22Rv1 (cell line): ENCODE measurements around the gene SLC22A9.

Source experiments
- H3K27ac ChIP-seq: fragments of 450-650 bp; 2 replicates; pipeline ENCODE4 v1.5.1; 2017
- ZFX ChIP-seq: fragments of 450-650 bp; IDR thresholded peaks from 2 replicates; pipeline ENCODE4 v1.6.1; 2017; ENCODE audit warnings: antibody characterized with exemption, borderline replicate concordance
- TF ChIP-seq, protein P1 (sequence below): fragments of 450-650 bp; IDR thresholded peaks from 2 replicates; pipeline ENCODE4 v1.5.1; 2017; ENCODE audit warnings: mild to moderate bottlenecking

SLC22A9 gene

DNA sequence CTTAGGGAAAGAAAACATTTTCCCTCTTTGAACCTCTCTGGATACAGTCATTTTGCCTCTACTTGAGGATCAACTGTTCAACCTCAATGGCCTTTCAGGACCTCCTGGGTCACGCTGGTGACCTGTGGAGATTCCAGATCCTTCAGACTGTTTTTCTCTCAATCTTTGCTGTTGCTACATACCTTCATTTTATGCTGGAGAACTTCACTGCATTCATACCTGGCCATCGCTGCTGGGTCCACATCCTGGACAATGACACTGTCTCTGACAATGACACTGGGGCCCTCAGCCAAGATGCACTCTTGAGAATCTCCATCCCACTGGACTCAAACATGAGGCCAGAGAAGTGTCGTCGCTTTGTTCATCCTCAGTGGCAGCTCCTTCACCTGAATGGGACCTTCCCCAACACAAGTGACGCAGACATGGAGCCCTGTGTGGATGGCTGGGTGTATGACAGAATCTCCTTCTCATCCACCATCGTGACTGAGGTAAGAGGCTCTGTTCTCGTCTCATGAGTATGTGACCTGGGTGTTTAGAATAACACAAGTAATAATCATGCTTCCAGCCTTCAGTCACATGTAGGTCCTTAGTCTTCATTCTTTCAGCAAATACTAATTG lies 495 bp downstream of the SLC22A9 start:
- H3K27ac ChIP-seq: no peak overlapping the region
- TF ChIP-seq ZFX: no peak
- TF ChIP-seq, protein P1, sequence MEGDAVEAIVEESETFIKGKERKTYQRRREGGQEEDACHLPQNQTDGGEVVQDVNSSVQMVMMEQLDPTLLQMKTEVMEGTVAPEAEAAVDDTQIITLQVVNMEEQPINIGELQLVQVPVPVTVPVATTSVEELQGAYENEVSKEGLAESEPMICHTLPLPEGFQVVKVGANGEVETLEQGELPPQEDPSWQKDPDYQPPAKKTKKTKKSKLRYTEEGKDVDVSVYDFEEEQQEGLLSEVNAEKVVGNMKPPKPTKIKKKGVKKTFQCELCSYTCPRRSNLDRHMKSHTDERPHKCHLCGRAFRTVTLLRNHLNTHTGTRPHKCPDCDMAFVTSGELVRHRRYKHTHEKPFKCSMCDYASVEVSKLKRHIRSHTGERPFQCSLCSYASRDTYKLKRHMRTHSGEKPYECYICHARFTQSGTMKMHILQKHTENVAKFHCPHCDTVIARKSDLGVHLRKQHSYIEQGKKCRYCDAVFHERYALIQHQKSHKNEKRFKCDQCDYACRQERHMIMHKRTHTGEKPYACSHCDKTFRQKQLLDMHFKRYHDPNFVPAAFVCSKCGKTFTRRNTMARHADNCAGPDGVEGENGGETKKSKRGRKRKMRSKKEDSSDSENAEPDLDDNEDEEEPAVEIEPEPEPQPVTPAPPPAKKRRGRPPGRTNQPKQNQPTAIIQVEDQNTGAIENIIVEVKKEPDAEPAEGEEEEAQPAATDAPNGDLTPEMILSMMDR: no peak

DNA sequence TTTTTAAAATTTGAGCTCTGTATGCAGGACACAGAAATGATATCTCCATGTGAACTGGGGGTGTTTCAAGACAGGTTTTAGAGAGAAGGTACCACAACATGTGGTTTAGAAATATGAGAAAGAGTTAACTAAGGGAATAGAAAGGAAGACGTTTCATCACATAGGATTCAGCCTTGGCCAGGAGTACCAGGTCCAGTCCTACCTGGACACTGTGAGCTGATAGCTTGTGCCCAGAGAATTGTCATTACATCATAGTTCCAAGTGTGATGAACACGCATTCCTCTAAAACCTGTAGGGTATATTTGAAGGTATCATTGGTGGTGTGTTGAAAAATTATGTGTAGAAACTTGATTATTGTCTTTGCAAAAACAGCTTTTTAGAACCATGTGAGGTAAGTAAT lies 1.8 kb downstream of the SLC22A9 start:
- TF ChIP-seq, protein P1: no peak
- TF ChIP-seq ZFX: no peak
- H3K27ac ChIP-seq: no peak overlapping the region

DNA sequence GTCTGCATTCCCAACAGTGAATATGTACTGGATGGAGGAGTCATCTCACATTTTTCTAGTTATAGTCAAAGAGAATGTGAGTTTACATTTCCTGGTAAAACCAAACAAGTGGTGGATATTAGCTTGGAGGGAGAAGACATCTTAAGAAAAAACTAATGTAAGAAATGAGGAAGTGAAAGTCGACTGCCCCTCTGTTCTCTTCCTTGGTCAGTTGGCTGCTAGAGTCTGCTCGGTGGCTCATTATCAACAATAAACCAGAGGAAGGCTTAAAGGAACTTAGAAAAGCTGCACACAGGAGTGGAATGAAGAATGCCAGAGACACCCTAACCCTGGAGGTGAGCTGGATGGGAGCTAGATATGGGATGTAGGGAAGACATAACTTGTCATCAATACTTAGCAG lies 5.8 kb downstream of the SLC22A9 start:
- TF ChIP-seq, protein P1: no peak
- TF ChIP-seq ZFX: no peak
- H3K27ac ChIP-seq: no peak overlapping the region

DNA sequence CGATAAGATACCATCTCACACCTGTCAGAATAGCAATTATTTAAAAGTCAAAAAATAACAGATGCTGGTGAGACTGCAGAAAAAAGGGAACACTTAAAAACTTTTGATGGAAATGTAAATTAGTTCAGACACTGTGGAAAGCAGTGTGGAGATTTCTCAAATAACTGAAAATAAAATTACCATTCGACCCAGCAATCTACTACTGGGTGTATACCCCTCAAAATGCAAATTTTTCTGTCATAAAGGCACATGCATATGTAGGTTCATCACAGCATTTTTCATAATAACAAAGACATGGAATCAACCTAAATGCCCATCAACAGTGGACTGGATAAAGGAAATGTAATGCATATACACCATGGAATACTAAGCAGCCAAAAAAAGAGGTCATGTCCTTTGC lies 10.5 kb downstream of the SLC22A9 start:
- H3K27ac ChIP-seq: no peak overlapping the region
- TF ChIP-seq, protein P1: no peak
- TF ChIP-seq ZFX: no peak

DNA sequence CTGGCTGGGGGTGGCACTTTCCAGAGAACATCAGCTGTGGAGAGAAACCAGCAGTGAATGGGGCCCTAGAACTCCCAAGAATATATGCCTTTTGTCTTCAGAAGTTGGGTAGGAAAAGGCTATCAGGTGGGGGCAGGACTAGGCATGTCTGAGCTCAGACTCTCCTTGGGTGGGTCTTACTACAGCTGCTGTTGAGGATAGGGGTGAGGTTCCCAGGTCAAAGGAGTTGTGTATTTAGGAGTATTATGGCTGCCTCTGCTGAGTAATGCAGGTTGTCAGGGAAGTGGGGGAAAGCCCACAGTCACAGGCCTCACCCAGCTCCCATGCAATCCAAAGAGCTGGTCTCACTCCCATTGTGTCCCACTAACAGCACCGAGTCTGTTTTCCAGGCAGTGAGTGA lies 26.1 kb downstream of the SLC22A9 start:
- TF ChIP-seq, protein P1: no peak
- TF ChIP-seq ZFX: no peak
- no peak overlapping the region for H3K27ac ChIP-seq

DNA sequence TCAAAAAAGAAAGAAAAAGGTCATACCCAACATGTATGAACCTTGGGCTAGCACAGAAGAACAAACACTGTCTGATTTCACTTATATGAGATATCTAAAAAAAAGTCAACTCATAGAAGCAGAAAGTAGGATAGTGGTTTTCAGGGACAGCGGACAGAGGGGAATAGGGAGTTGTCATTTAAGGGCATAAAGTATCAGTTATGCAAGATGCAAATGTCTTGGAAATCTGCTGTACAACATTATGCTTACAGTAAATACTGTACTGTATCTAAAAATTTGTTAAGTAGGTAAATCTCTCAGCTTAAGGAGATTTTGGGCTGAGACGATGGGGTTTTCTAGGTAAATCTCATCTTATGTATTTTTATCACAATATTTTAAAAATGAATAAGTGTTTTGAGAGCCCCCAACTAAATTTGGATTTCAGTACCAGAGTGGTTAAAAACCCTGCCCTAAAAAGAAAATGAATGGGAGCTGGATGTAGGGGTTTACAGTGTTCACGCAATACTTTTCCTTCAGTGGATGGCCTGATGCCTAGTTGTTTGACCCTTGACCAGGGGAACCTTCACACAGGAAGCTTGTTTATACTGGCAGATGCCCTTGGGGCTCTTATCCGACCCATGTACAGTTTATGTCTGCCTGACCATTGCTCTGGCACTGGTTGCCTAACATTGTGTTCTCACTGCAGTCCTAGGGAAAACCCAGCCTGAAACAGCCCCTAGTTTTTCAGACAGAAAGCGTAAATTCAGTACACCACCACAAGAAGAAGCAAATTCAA lies 34.8 kb downstream of the SLC22A9 start:
- TF ChIP-seq ZFX: no peak
- TF ChIP-seq, protein P1: no peak

DNA sequence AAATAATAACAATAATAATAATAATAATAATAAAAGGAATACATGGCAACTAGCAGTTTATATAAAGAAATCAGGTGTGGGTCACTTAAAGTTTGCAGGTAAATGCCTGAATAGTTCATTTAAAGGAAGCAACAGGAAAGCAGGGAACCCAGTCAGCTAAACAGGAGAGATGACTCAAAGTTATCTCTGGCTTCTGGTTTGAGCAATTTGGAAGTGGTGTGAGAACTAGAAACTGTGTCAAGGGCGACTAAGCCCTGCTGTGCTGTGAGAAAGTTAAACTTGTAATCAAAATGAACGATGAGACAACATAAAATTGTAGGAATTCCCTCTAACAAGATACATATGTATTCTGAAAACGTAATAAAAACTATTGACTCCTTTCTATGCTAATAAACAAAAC lies 35.5 kb downstream of the SLC22A9 start:
- TF ChIP-seq, protein P1: no peak
- H3K27ac ChIP-seq: no peak overlapping the region

More for the DNA sequence above, 34.8 kb downstream of the SLC22A9 start:
- no peak overlapping the region for H3K27ac ChIP-seq
